ENCODE data around the gene ADARB2. TPM values are rescaled to one million over a fixed set of nuclear protein-coding genes. Genes with fewer than 3 reads are reported as not detected.

Gene ADARB2
- total RNA-seq, 2 donors from 2014 or later, result 1.1 to 1.8 TPM

GRCh38 chr10:1294748-1295147 is 442.6 kb downstream of the ADARB2 start:
- Mint-ChIP-seq H3K9me3 (peaks cover 4% of the 10 kb centered on the region), H3K27me3 (ENCODE audit: insufficient read depth) (peaks cover 3% of the 10 kb centered on the region), H3K4me1 (peaks cover 48% of the 10 kb centered on the region), H3K4me3 (no peak overlapping the region), H3K27ac (no peak overlapping the region), H3K36me3 (ENCODE audit: low read depth) (no peaks in the 10 kb centered on the region)
- Histone ChIP-seq H3K36me3 (ENCODE audit: control insufficient read depth, insufficient read depth, low read length) (no peaks in the 10 kb centered on the region), H3K27me3 (ENCODE audit: control insufficient read depth, insufficient read depth, low read length, poor library complexity, severe bottlenecking) (no peaks in the 10 kb centered on the region), H3K9ac (ENCODE audit: extremely low read depth, low read length, poor library complexity, severe bottlenecking) (no peak overlapping the region), H3K9me3 (ENCODE audit: control insufficient read depth, low read length) (no peaks in the 10 kb centered on the region), H3K27ac (ENCODE audit: low read depth, low read length) (no peak overlapping the region), H3K4me3 (ENCODE audit: low read length) (no peak overlapping the region), H3K4me1 (ENCODE audit: control insufficient read depth, insufficient read depth, low read length) (no peaks in the 10 kb centered on the region)
- 89 to 91% methylated on average over 7 of the region's 7 CpGs for WGBS, 2 experiments (ENCODE audit: insufficient coverage in 1 of 2, insufficient read length in 1 of 2)
- no peak for DNase-seq
- TF ChIP-seq CTCF (conservative IDR thresholded peaks at IDR 0.05), result no peak

GRCh38 chr10:1293636-1294435 is 443.5 kb downstream of the ADARB2 start:
- DNase-seq, result peak; percentile 76

GRCh38 chr10:1293157-1293556 is 444.2 kb downstream of the ADARB2 start:
- H3K4me1 Mint-ChIP-seq, result peaks cover 48% of the 10 kb centered on the region
- no peak overlapping the region for H3K4me3 ChIP-seq (ENCODE audit: low read length)
- no peak overlapping the region for H3K9ac ChIP-seq (ENCODE audit: extremely low read depth, low read length, poor library complexity, severe bottlenecking)
- no peak overlapping the region for H3K27ac Mint-ChIP-seq
- H3K27me3 ChIP-seq (ENCODE audit: control insufficient read depth, insufficient read depth, low read length, poor library complexity, severe bottlenecking), result no peaks in the 10 kb centered on the region
- peaks cover 3% of the 10 kb centered on the region for H3K27me3 Mint-ChIP-seq (ENCODE audit: insufficient read depth)
- H3K9me3 Mint-ChIP-seq, result peaks cover 4% of the 10 kb centered on the region
- H3K4me1 ChIP-seq (ENCODE audit: control insufficient read depth, insufficient read depth, low read length), result no peaks in the 10 kb centered on the region
- H3K27ac ChIP-seq (ENCODE audit: low read depth, low read length), result peak overlapping the region; percentile 80
- 23 to 50% methylated on average over 4 to 5 of the region's 5 CpGs for WGBS, 2 experiments (ENCODE audit: insufficient coverage in 1 of 2, insufficient read length in 1 of 2)
- H3K4me3 Mint-ChIP-seq, result no peak overlapping the region
- no peaks in the 10 kb centered on the region for H3K9me3 ChIP-seq (ENCODE audit: control insufficient read depth, low read length)
- no peaks in the 10 kb centered on the region for H3K36me3 Mint-ChIP-seq (ENCODE audit: low read depth)
- no peaks in the 10 kb centered on the region for H3K36me3 ChIP-seq (ENCODE audit: control insufficient read depth, insufficient read depth, low read length)
- DNase-seq, result no peak
- no peak for TF ChIP-seq CTCF (conservative IDR thresholded peaks at IDR 0.05)

More at GRCh38 chr10:1293636-1294435, 443.5 kb downstream of the ADARB2 start:
- Histone ChIP-seq H3K9ac (ENCODE audit: extremely low read depth, low read length, poor library complexity, severe bottlenecking) (no peak overlapping the region), H3K4me3 (ENCODE audit: low read length) (no peak overlapping the region), H3K36me3 (ENCODE audit: control insufficient read depth, insufficient read depth, low read length) (no peaks in the 10 kb centered on the region), H3K9me3 (ENCODE audit: control insufficient read depth, low read length) (no peaks in the 10 kb centered on the region), H3K4me1 (ENCODE audit: control insufficient read depth, insufficient read depth, low read length) (no peaks in the 10 kb centered on the region), H3K27me3 (ENCODE audit: control insufficient read depth, insufficient read depth, low read length, poor library complexity, severe bottlenecking) (no peaks in the 10 kb centered on the region), H3K27ac (ENCODE audit: low read depth, low read length) (peak overlapping the region; percentile 80)
- Mint-ChIP-seq H3K27ac (no peak overlapping the region), H3K4me3 (no peak overlapping the region), H3K36me3 (ENCODE audit: low read depth) (no peaks in the 10 kb centered on the region), H3K9me3 (peaks cover 4% of the 10 kb centered on the region), H3K27me3 (ENCODE audit: insufficient read depth) (peaks cover 3% of the 10 kb centered on the region), H3K4me1 (peaks cover 48% of the 10 kb centered on the region)
- WGBS, 2 experiments (ENCODE audit: insufficient coverage in 1 of 2, insufficient read length in 1 of 2), result 53 to 62% methylated on average over 10 of the region's 10 CpGs
- no peak for TF ChIP-seq CTCF (conservative IDR thresholded peaks at IDR 0.05)
